ENCODE measurements around the gene SLC24A5. TPM values are rescaled to one million over a fixed set of nuclear protein-coding genes. Genes with fewer than 3 reads are reported as not detected.

Gene SLC24A5
- total RNA-seq, 1 donor from 2014 or later = not detected

GRCh38 chr15:48109856-48110531 lies 10.8 kb upstream of the SLC24A5 start:
- no peak for DNase-seq (ENCODE audit: low read depth)

GRCh38 chr15:48112242-48112641 lies 8.5 kb upstream of the SLC24A5 start:
- peak; percentile 14 for DNase-seq (ENCODE audit: low read depth)

- DNase-seq (ENCODE audit: low read depth) = no peak
Measured at GRCh38 chr15:48119277-48119676, 1.5 kb upstream of the SLC24A5 start.

- peak; percentile 6 for DNase-seq (ENCODE audit: low read depth)
Measured at GRCh38 chr15:48121849-48122248, 1.1 kb downstream of the SLC24A5 start.

GRCh38 chr15:48126667-48127355 lies 6.0 kb downstream of the SLC24A5 start:
- no peak for DNase-seq (ENCODE audit: low read depth)

- DNase-seq (ENCODE audit: low read depth) = no peak
Measured at GRCh38 chr15:48131324-48131723, 10.5 kb downstream of the SLC24A5 start.

- DNase-seq (ENCODE audit: low read depth) = no peak
Measured at GRCh38 chr15:48132874-48133273, 12.1 kb downstream of the SLC24A5 start.

GRCh38 chr15:48143856-48144255 lies 23.1 kb downstream of the SLC24A5 start:
- peak; percentile 24 for DNase-seq (ENCODE audit: low read depth)

- DNase-seq (ENCODE audit: low read depth) = no peak
Measured at GRCh38 chr15:48144889-48145288, 24.1 kb downstream of the SLC24A5 start.

GRCh38 chr15:48145923-48146322 lies 25.1 kb downstream of the SLC24A5 start:
- DNase-seq (ENCODE audit: low read depth) = no peak

GRCh38 chr15:48147358-48147757 lies 26.6 kb downstream of the SLC24A5 start:
- no peak for DNase-seq (ENCODE audit: low read depth)

GRCh38 chr15:48149858-48150257 lies 29.1 kb downstream of the SLC24A5 start:
- DNase-seq (ENCODE audit: low read depth) = no peak

- DNase-seq (ENCODE audit: low read depth) = no peak
Measured at GRCh38 chr15:48153526-48153925, 32.7 kb downstream of the SLC24A5 start.

- no peak for DNase-seq (ENCODE audit: low read depth)
Measured at GRCh38 chr15:48168616-48169015, 47.8 kb downstream of the SLC24A5 start.

GRCh38 chr15:48170981-48171380 lies 50.2 kb downstream of the SLC24A5 start:
- DNase-seq (ENCODE audit: low read depth) = no peak

GRCh38 chr15:48175126-48175525 lies 54.3 kb downstream of the SLC24A5 start:
- DNase-seq (ENCODE audit: low read depth) = no peak

GRCh38 chr15:48176112-48176511 lies 55.3 kb downstream of the SLC24A5 start:
- DNase-seq (ENCODE audit: low read depth) = no peak

GRCh38 chr15:48176957-48177356 lies 56.2 kb downstream of the SLC24A5 start:
- DNase-seq (ENCODE audit: low read depth) = no peak

- DNase-seq (ENCODE audit: low read depth) = peak; percentile 68
Measured at GRCh38 chr15:48177383-48177765, 56.6 kb downstream of the SLC24A5 start.

- peak; percentile 83 for DNase-seq (ENCODE audit: low read depth)
Measured at GRCh38 chr15:48177766-48178647, 57.2 kb downstream of the SLC24A5 start, which contains the start of gene MYEF2. Gene MYEF2 (minus strand): TSS chr15:48178295. CDS start chr15:48178237, 58 bp downstream.

- no peak for DNase-seq (ENCODE audit: low read depth)
Measured at GRCh38 chr15:48178648-48178931, 57.8 kb downstream of the SLC24A5 start.

GRCh38 chr15:48182749-48183148 lies 62.0 kb downstream of the SLC24A5 start:
- no peak for DNase-seq (ENCODE audit: low read depth)

All from myocyte (in vitro differentiated cells).